Mesodermal cell (in vitro differentiated cells): ENCODE results near the gene ASB12.

Source experiments
- H3K27ac ChIP-seq: 2 replicates; pipeline ENCODE4 v1.7.0; 2013; ENCODE audit warnings: mild to moderate bottlenecking, low read depth, low read length, moderate library complexity; ENCODE audit not compliant: severe bottlenecking
- H3K36me3 ChIP-seq: 2 replicates; pipeline ENCODE4 v1.7.1; 2013; ENCODE audit warnings: mild to moderate bottlenecking, low read length, moderate library complexity; ENCODE audit not compliant: control insufficient read depth, insufficient read depth
- H3K4me1 ChIP-seq: one replicate; pipeline ENCODE4 v1.7.1; 2013; ENCODE audit warnings: mild to moderate bottlenecking, low read length; ENCODE audit not compliant: insufficient read depth, control insufficient read depth, poor library complexity, severe bottlenecking
- H3K4me3 ChIP-seq: 2 replicates; pipeline ENCODE4 v1.7.0; 2013; ENCODE audit warnings: low read length, control low read depth, mild to moderate bottlenecking; ENCODE audit not compliant: insufficient read depth, poor library complexity, severe bottlenecking; ENCODE audit errors: extremely low read depth
- H3K9me3 ChIP-seq: 2 replicates; pipeline ENCODE4 v1.7.1; 2013; ENCODE audit warnings: mild to moderate bottlenecking, low read length, moderate library complexity; ENCODE audit not compliant: control insufficient read depth
- whole genome bisulfite sequencing, 2 experiments: methylation state at CpG; one replicate each; pipeline ENCODE4 v1.1.5; 2013; ENCODE audit warnings: missing lambda C conversion rate in 2 of 2; ENCODE audit not compliant: insufficient coverage in 2 of 2; 5-methylcytosine and 5-hydroxymethylcytosine counted together

The ASB12 gene

GRCh38 chrX:64186974-64187761 lies 43.2 kb downstream of the ASB12 start:
- peaks cover 6% of the 10 kb centered on the region for H3K36me3 ChIP-seq
- H3K4me1 ChIP-seq: no peaks in the 10 kb centered on the region
- H3K27ac ChIP-seq: no peak overlapping the region
- no peaks in the 10 kb centered on the region for H3K9me3 ChIP-seq
- WGBS, 2 experiments: no CpG with 5 or more reads among the region's 1 CpG
- H3K4me3 ChIP-seq: no peak overlapping the region

GRCh38 chrX:64184396-64184795 lies 46.0 kb downstream of the ASB12 start:
- Histone ChIP-seq H3K4me1 (no peaks in the 10 kb centered on the region), H3K9me3 (no peaks in the 10 kb centered on the region), H3K4me3 (no peak overlapping the region), H3K36me3 (no peaks in the 10 kb centered on the region), H3K27ac (no peak overlapping the region)
- 80% methylated on average over 1 of the region's 2 CpGs; no CpG with 5 or more reads in 1 of the 2 experiments for WGBS, 2 experiments

GRCh38 chrX:64182208-64182607 lies 48.2 kb downstream of the ASB12 start:
- Histone ChIP-seq H3K4me3 (no peak overlapping the region), H3K36me3 (no peaks in the 10 kb centered on the region), H3K9me3 (no peaks in the 10 kb centered on the region), H3K27ac (no peak overlapping the region), H3K4me1 (no peaks in the 10 kb centered on the region)
- no CpG with 5 or more reads among the region's 2 CpGs for WGBS, 2 experiments

GRCh38 chrX:64176876-64177275 lies 53.5 kb downstream of the ASB12 start:
- Histone ChIP-seq H3K36me3 (no peaks in the 10 kb centered on the region), H3K4me3 (no peak overlapping the region), H3K4me1 (no peaks in the 10 kb centered on the region), H3K27ac (no peak overlapping the region), H3K9me3 (no peaks in the 10 kb centered on the region)
